Neural cell (in vitro differentiated cells): Measurements from ENCODE around the gene COG5. TPM values are rescaled to one million over a fixed set of nuclear protein-coding genes. Genes with fewer than 3 reads are reported as not detected.

Experiments used
- H2AFZ ChIP-seq: fragments of 200-600, 300-800 bp; sonication (generic), shearing (Covaris generic); 2 replicates; pipeline ENCODE4 v1.6.0; 2014; ENCODE audit warnings: low read depth, mild to moderate bottlenecking, antibody characterized with exemption, low read length, moderate library complexity
- H3F3A ChIP-seq: fragments of 200-600 bp; shearing (Covaris generic); 2 replicates; pipeline ENCODE4 v1.6.1; 2016; ENCODE audit warnings: mild to moderate bottlenecking, moderate library complexity, mixed read lengths, antibody characterized with exemption, low read length; ENCODE audit not compliant: insufficient read depth, poor library complexity, severe bottlenecking
- H3K27ac ChIP-seq: fragments of 200-600, 300-800 bp; sonication (generic), shearing (Covaris generic); 2 replicates; pipeline ENCODE4 v1.5.1; 2014; ENCODE audit warnings: mild to moderate bottlenecking, low read length, moderate library complexity
- H3K27me3 ChIP-seq: fragments of 300-800, 200-600 bp; sonication (generic), shearing (Covaris generic); 2 replicates; pipeline ENCODE4 v1.6.0; 2014; ENCODE audit warnings: mild to moderate bottlenecking, low read depth, low read length, moderate library complexity; ENCODE audit not compliant: insufficient read depth
- H3K36me3 ChIP-seq: fragments of 300-800, 200-600 bp; sonication (generic), shearing (Covaris generic); 2 replicates; pipeline ENCODE4 v1.5.1; 2014; ENCODE audit warnings: mild to moderate bottlenecking, antibody characterized with exemption, low read length, moderate library complexity; ENCODE audit not compliant: insufficient read depth
- H3K4me2 ChIP-seq: fragments of 300-800, 200-600 bp; sonication (generic), shearing (Covaris generic); 2 replicates; pipeline ENCODE4 v1.6.0; 2014; ENCODE audit warnings: mild to moderate bottlenecking, low read length
- H3K4me3 ChIP-seq: fragments of 300-800, 200-600 bp; sonication (generic), shearing (Covaris generic); 2 replicates; pipeline ENCODE4 v1.5.1; 2014; ENCODE audit warnings: mild to moderate bottlenecking, low read length, moderate library complexity
- H3K79me2 ChIP-seq: fragments of 200-600 bp; shearing (Covaris generic); replicated peaks from 2 replicates; pipeline ENCODE4 v1.6.0; 2014; ENCODE audit warnings: mild to moderate bottlenecking, low read length, moderate library complexity; ENCODE audit not compliant: insufficient read depth
- H3K9ac ChIP-seq: fragments of 300-800, 200-600 bp; sonication (generic), shearing (Covaris generic); 2 replicates; pipeline ENCODE4 v1.6.1; 2016; ENCODE audit warnings: mild to moderate bottlenecking, low read length, mixed read lengths
- H3K9me2 ChIP-seq: fragments of 200-600 bp; shearing (Covaris generic); 2 replicates; pipeline ENCODE4 v1.6.1; 2016; ENCODE audit warnings: mild to moderate bottlenecking, low read length, mixed read lengths; ENCODE audit not compliant: insufficient read depth
- H3K9me3 ChIP-seq: fragments of 200-600, 300-800 bp; sonication (generic), shearing (Covaris generic); 2 replicates; pipeline ENCODE4 v1.6.1; 2016; ENCODE audit warnings: mild to moderate bottlenecking, mixed run types, low read length, moderate library complexity, mixed read lengths
- H4K20me1 ChIP-seq: fragments of 200-600 bp; shearing (Covaris generic); 2 replicates; pipeline ENCODE4 v1.6.1; 2016; ENCODE audit warnings: mild to moderate bottlenecking, mixed run types; ENCODE audit not compliant: insufficient read depth
- CTCF ChIP-seq: fragments of 450-650 bp; IDR thresholded peaks from 2 replicates; pipeline ENCODE4 v1.5.1; 2014; ENCODE audit warnings: antibody characterized with exemption, mild to moderate bottlenecking, moderate library complexity; ENCODE audit not compliant: poor library complexity, severe bottlenecking
- EP300 ChIP-seq: fragments of 450-650 bp; conservative IDR thresholded peaks from 2 replicates; pipeline ENCODE4 v1.6.1; 2014; ENCODE audit warnings: antibody characterized with exemption, mild to moderate bottlenecking, moderate library complexity; ENCODE audit not compliant: poor library complexity, severe bottlenecking
- EZH2 ChIP-seq: fragments of 200-600, 300-800 bp; shearing (Covaris generic), sonication (generic); IDR thresholded peaks from 2 replicates; pipeline ENCODE4 v1.6.1; 2014; ENCODE audit warnings: antibody characterized with exemption, low read length, borderline replicate concordance, mild to moderate bottlenecking; ENCODE audit not compliant: insufficient read depth, poor library complexity, severe bottlenecking
- MXI1 ChIP-seq: fragments of 450-650 bp; conservative IDR thresholded peaks from 2 replicates; pipeline ENCODE4 v1.6.1; 2014; ENCODE audit warnings: antibody characterized with exemption, mild to moderate bottlenecking; ENCODE audit not compliant: poor library complexity, severe bottlenecking
- POLR2AphosphoS5 ChIP-seq: IDR thresholded peaks from 2 replicates; pipeline ENCODE4 v1.6.1; 2012
- RAD21 ChIP-seq: fragments of 450-650 bp; conservative IDR thresholded peaks from 2 replicates; pipeline ENCODE4 v1.6.1; 2014; ENCODE audit warnings: antibody characterized with exemption, mild to moderate bottlenecking, moderate library complexity
- SMC3 ChIP-seq: fragments of 450-650 bp; conservative IDR thresholded peaks from 2 replicates; pipeline ENCODE4 v1.6.1; 2014; ENCODE audit warnings: antibody characterized with exemption, mild to moderate bottlenecking, moderate library complexity; ENCODE audit not compliant: poor library complexity
- TAF1 ChIP-seq: IDR thresholded peaks from 2 replicates; pipeline ENCODE4 v1.6.1; 2012; ENCODE audit warnings: low read depth
- polyA plus RNA-seq: library from polyadenylated mRNA; depleted of rRNA; stranded (reverse); fragments of >200 nt; gene quantifications from 2 replicates; pipeline ENCODE4 v1.2.3, GENCODE V29; 2014
- TF ChIP-seq, protein P1 (sequence below): IDR thresholded peaks from 2 replicates; pipeline ENCODE4 v1.6.1; 2012; ENCODE audit warnings: borderline replicate concordance

COG5 gene
- polyA plus RNA-seq, 1 donor from 2014 or later: 13.3 TPM

GRCh38 chr7:107187774-107188173 lies 375.9 kb downstream of the COG5 start:
- Histone ChIP-seq H3K9ac (no peak overlapping the region), H3K36me3 (peaks cover 12% of the 10 kb centered on the region), H3F3A (no peaks in the 10 kb centered on the region), H4K20me1 (no peaks in the 10 kb centered on the region), H3K9me2 (no peaks in the 10 kb centered on the region), H3K27ac (no peak overlapping the region), H2AFZ (no peak overlapping the region), H3K27me3 (no peaks in the 10 kb centered on the region), H3K79me2 (no peaks in the 10 kb centered on the region), H3K4me3 (no peak overlapping the region), H3K9me3 (no peaks in the 10 kb centered on the region), H3K4me2 (no peak overlapping the region)
- TF ChIP-seq POLR2AphosphoS5 (no peak), EZH2 (no peak), EP300 (no peak), TAF1 (no peak), CTCF (no peak), MXI1 (no peak), SMC3 (no peak), RAD21 (no peak)
- TF ChIP-seq, protein P1, sequence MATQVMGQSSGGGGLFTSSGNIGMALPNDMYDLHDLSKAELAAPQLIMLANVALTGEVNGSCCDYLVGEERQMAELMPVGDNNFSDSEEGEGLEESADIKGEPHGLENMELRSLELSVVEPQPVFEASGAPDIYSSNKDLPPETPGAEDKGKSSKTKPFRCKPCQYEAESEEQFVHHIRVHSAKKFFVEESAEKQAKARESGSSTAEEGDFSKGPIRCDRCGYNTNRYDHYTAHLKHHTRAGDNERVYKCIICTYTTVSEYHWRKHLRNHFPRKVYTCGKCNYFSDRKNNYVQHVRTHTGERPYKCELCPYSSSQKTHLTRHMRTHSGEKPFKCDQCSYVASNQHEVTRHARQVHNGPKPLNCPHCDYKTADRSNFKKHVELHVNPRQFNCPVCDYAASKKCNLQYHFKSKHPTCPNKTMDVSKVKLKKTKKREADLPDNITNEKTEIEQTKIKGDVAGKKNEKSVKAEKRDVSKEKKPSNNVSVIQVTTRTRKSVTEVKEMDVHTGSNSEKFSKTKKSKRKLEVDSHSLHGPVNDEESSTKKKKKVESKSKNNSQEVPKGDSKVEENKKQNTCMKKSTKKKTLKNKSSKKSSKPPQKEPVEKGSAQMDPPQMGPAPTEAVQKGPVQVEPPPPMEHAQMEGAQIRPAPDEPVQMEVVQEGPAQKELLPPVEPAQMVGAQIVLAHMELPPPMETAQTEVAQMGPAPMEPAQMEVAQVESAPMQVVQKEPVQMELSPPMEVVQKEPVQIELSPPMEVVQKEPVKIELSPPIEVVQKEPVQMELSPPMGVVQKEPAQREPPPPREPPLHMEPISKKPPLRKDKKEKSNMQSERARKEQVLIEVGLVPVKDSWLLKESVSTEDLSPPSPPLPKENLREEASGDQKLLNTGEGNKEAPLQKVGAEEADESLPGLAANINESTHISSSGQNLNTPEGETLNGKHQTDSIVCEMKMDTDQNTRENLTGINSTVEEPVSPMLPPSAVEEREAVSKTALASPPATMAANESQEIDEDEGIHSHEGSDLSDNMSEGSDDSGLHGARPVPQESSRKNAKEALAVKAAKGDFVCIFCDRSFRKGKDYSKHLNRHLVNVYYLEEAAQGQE: no peak

- Histone ChIP-seq H4K20me1 (no peaks in the 10 kb centered on the region), H3F3A (no peaks in the 10 kb centered on the region), H3K27ac (no peak overlapping the region), H3K4me3 (no peak overlapping the region), H3K79me2 (no peaks in the 10 kb centered on the region), H3K27me3 (no peaks in the 10 kb centered on the region), H3K9me2 (no peaks in the 10 kb centered on the region), H3K9ac (no peak overlapping the region), H3K9me3 (no peaks in the 10 kb centered on the region), H2AFZ (no peak overlapping the region), H3K4me2 (no peak overlapping the region), H3K36me3 (peaks cover 14% of the 10 kb centered on the region)
- TF ChIP-seq EZH2 (no peak), MXI1 (no peak), SMC3 (no peak), RAD21 (no peak), TAF1 (no peak), POLR2AphosphoS5 (no peak), EP300 (no peak), CTCF (no peak)
- TF ChIP-seq, protein P1: no peak
Measured at GRCh38 chr7:107186240-107186639, 377.5 kb downstream of the COG5 start.
